Liver (tissue), 9 donors: ENCODE measurements around the gene ZNF423. TPM values are rescaled to one million over a fixed set of nuclear protein-coding genes. Genes with fewer than 3 reads are reported as not detected.

Experiments used
- DNase-seq: peaks from one replicate; pipeline ENCODE4 v3.0.0-alpha.2; 2017; ENCODE audit warnings: low spot score
- H3K27ac ChIP-seq, 2 donors: one replicate each; pipeline ENCODE4 v1.7.0; 2013; ENCODE audit warnings: inconsistent platforms in 2 of 2, low read length in 2 of 2, control low read depth in 1 of 2, low read depth in 1 of 2, mild to moderate bottlenecking in 1 of 2
- H3K27me3 ChIP-seq, 4 donors: one replicate each; pipeline versions ENCODE4 v1.6.1 to v1.7.0; 2013; ENCODE audit warnings: low read length in 3 of 4, inconsistent platforms in 1 of 4, mild to moderate bottlenecking in 1 of 4, moderate library complexity in 1 of 4; ENCODE audit not compliant: control insufficient read depth in 4 of 4, insufficient read depth in 4 of 4
- H3K36me3 ChIP-seq, 4 donors: one replicate each; pipeline versions ENCODE4 v1.6.1 to v1.7.0; 2013; ENCODE audit warnings: low read length in 3 of 4, mild to moderate bottlenecking in 3 of 4, low read depth in 1 of 4, moderate library complexity in 1 of 4; ENCODE audit not compliant: control insufficient read depth in 4 of 4, insufficient read depth in 3 of 4
- H3K4me1 ChIP-seq, 4 donors: one replicate each; pipeline versions ENCODE4 v1.6.1 to v1.7.0; 2013; ENCODE audit warnings: low read length in 3 of 4, mild to moderate bottlenecking in 3 of 4, moderate library complexity in 1 of 4; ENCODE audit not compliant: control insufficient read depth in 4 of 4, insufficient read depth in 4 of 4
- H3K4me3 ChIP-seq, 3 donors: one replicate each; pipeline versions ENCODE4 v1.6.1 to v1.7.0; 2013; ENCODE audit warnings: low read length in 3 of 3, control low read depth in 1 of 3, low read depth in 1 of 3, mild to moderate bottlenecking in 1 of 3
- H3K9ac ChIP-seq, 2 donors: one replicate each; pipeline ENCODE4 v1.7.0; 2013; ENCODE audit warnings: low read length in 2 of 2, mild to moderate bottlenecking in 2 of 2, moderate library complexity in 2 of 2, control low read depth in 1 of 2, low read depth in 1 of 2
- H3K9me3 ChIP-seq, 4 donors: one replicate each; pipeline versions ENCODE4 v1.6.1 to v1.7.0; 2013; ENCODE audit warnings: low read length in 3 of 4; ENCODE audit not compliant: control insufficient read depth in 4 of 4
- ATF3 ChIP-seq: IDR thresholded peaks from 2 replicates; pipeline ENCODE4 v1.6.1; 2016; ENCODE audit warnings: antibody characterized with exemption
- CTCF ChIP-seq: fragments of 150-350 bp; IDR thresholded peaks from 2 replicates; pipeline ENCODE4 v1.5.1; 2017; ENCODE audit warnings: improper control_type of control experiment, low read depth, low read length; ENCODE audit not compliant: missing input control
- EGR1 ChIP-seq, 2 donors: IDR thresholded peaks; 2 replicates each; pipeline ENCODE4 v1.6.1; 2016 to 2018; ENCODE audit warnings: antibody characterized with exemption in 2 of 2, low read depth in 2 of 2
- FOXA1 ChIP-seq: IDR thresholded peaks from 2 replicates; pipeline ENCODE4 v1.6.1; 2016; ENCODE audit warnings: antibody characterized with exemption
- FOXA2 ChIP-seq: IDR thresholded peaks from 2 replicates; pipeline ENCODE4 v1.6.1; 2016; ENCODE audit warnings: antibody characterized with exemption
- GABPA ChIP-seq, 2 donors: IDR thresholded peaks in 1 of 2; conservative IDR thresholded peaks in 1 of 2; 2 replicates each; pipeline ENCODE4 v1.6.1; 2016; ENCODE audit warnings: antibody characterized with exemption in 2 of 2, mild to moderate bottlenecking in 1 of 2, moderate library complexity in 1 of 2
- HNF4A ChIP-seq, 2 donors: conservative IDR thresholded peaks; 2 replicates each; pipeline ENCODE4 v1.6.1; 2016; ENCODE audit warnings: antibody characterized with exemption in 2 of 2, mild to moderate bottlenecking in 2 of 2
- HNF4G ChIP-seq: IDR thresholded peaks from 2 replicates; pipeline ENCODE4 v1.6.1; 2016; ENCODE audit warnings: antibody characterized with exemption
- JUND ChIP-seq, 2 donors: IDR thresholded peaks; 2 replicates each; pipeline ENCODE4 v1.6.1; 2016; ENCODE audit warnings: antibody characterized with exemption in 2 of 2
- NR2F2 ChIP-seq: IDR thresholded peaks from 2 replicates; pipeline ENCODE4 v1.6.1; 2016; ENCODE audit warnings: antibody characterized with exemption
- RAD21 ChIP-seq, 2 donors: IDR thresholded peaks; 2 replicates each; pipeline ENCODE4 v1.6.1; 2016; ENCODE audit warnings: antibody characterized with exemption in 2 of 2, mild to moderate bottlenecking in 2 of 2
- RXRA ChIP-seq, 2 donors: IDR thresholded peaks; 2 replicates each; pipeline ENCODE4 v1.6.1; 2017 to 2018; ENCODE audit warnings: antibody characterized with exemption in 2 of 2, mild to moderate bottlenecking in 1 of 2
- TAF1 ChIP-seq: conservative IDR thresholded peaks from 2 replicates; pipeline ENCODE4 v1.6.1; 2016; ENCODE audit warnings: antibody characterized with exemption, mild to moderate bottlenecking
- YY1 ChIP-seq: IDR thresholded peaks from 2 replicates; pipeline ENCODE4 v1.6.1; 2016; ENCODE audit warnings: antibody characterized with exemption, mild to moderate bottlenecking
- whole genome bisulfite sequencing: extraction: QIAGEN DNeasy Blood & Tissue Kit; methylation state at CpG from one replicate; pipeline ENCODE4 v1.1.7; 2013; 5-methylcytosine and 5-hydroxymethylcytosine counted together
- polyA plus RNA-seq, 2 donors: library from polyadenylated mRNA; stranded (reverse) in 1 of 2; unstranded in 1 of 2; fragments of 200-250 nt in 1 of 2; fragments of >200 nt in 1 of 2; fragmentation: Nextera tagmentation in 1 of 2; extraction: Ambion mirVana in 1 of 2; gene quantifications; one replicate each; pipeline versions ENCODE4 v1.2.1 to v1.2.3, GENCODE V29; 2013 to 2015
- total RNA-seq, 2 donors: library from RNA; depleted of rRNA; stranded (reverse); fragments of >200 nt; gene quantifications; one replicate each; pipeline ENCODE4 v1.2.3, GENCODE V29; 2014
- donor health status: healthy.
- donor health status: healthy.
- donor health status: healthy.
- donor health status: healthy.
- donor health status: healthy.

The ZNF423 gene
- total and polyA plus RNA-seq, 4 donors, result 0.24 to 1.6 (median 0.39) TPM

GRCh38 chr16:49776085-49776595 is 79.8 kb downstream of the ZNF423 start:
- 62% methylated on average over 16 of the region's 16 CpGs for WGBS
- H3K27ac ChIP-seq, result no peak overlapping the region
- no peak overlapping the region for H3K9ac ChIP-seq

GRCh38 chr16:49775581-49775980 is 80.3 kb downstream of the ZNF423 start:
- Histone ChIP-seq H3K27ac (no peak overlapping the region), H3K27me3 (no peaks in the 10 kb centered on the region), H3K9ac (no peak overlapping the region), H3K4me3 (no peak overlapping the region), H3K4me1 (peaks cover 0 to 4% (median 0%) of the 10 kb centered on the region in 4 donors), H3K9me3 (no peaks in the 10 kb centered on the region), H3K36me3 (no peaks in the 10 kb centered on the region)
- TF ChIP-seq RXRA (IDR thresholded peaks at IDR 0.05) (no peak), EGR1 (IDR thresholded peaks at IDR 0.05; ENCODE audit: low read depth in 2 of 2) (no peak), CTCF (no peak), RAD21 (IDR thresholded peaks at IDR 0.05) (no peak), ATF3 (no peak), HNF4G (no peak), GABPA (IDR thresholded peaks at IDR 0.05 in 1 of 2, conservative IDR thresholded peaks at IDR 0.05 in 1 of 2) (no peak), HNF4A (conservative IDR thresholded peaks at IDR 0.05) (no peak), JUND (IDR thresholded peaks at IDR 0.05) (no peak), NR2F2 (no peak), FOXA2 (no peak), FOXA1 (no peak), YY1 (no peak)
- no peak for DNase-seq
- 91% methylated on average over 4 of the region's 4 CpGs for WGBS

More at GRCh38 chr16:49776085-49776595, 79.8 kb downstream of the ZNF423 start:
- H3K36me3 ChIP-seq, result no peaks in the 10 kb centered on the region
- no peak overlapping the region for H3K4me3 ChIP-seq
- no peaks in the 10 kb centered on the region for H3K27me3 ChIP-seq
- peaks cover 0 to 4% (median 0%) of the 10 kb centered on the region in 4 donors for H3K4me1 ChIP-seq
- H3K9me3 ChIP-seq, result no peaks in the 10 kb centered on the region
- DNase-seq, result no peak
- peak; percentile 39 for TF ChIP-seq NR2F2
- no peak for TF ChIP-seq RAD21 (IDR thresholded peaks at IDR 0.05)

- peaks cover 0 to 4% (median 0%) of the 10 kb centered on the region in 4 donors for H3K4me1 ChIP-seq
- no peak overlapping the region for H3K9ac ChIP-seq
- no peaks in the 10 kb centered on the region for H3K9me3 ChIP-seq
- WGBS, result 79% methylated on average over 4 of the region's 4 CpGs
- H3K36me3 ChIP-seq, result no peaks in the 10 kb centered on the region
- TF ChIP-seq CTCF (no peak), NR2F2 (no peak), ATF3 (no peak), HNF4G (no peak), RAD21 (IDR thresholded peaks at IDR 0.05) (no peak), YY1 (no peak), FOXA1 (no peak), HNF4A (conservative IDR thresholded peaks at IDR 0.05) (no peak), TAF1 (no peak)
- no peak overlapping the region for H3K4me3 ChIP-seq
- no peak for DNase-seq
- H3K27me3 ChIP-seq, result no peaks in the 10 kb centered on the region
- H3K27ac ChIP-seq, result no peak overlapping the region
These were observed 80.9 kb downstream of the ZNF423 start for GRCh38 chr16:49775018-49775417.
